Stimulated activated effector memory CD8-positive, alpha-beta T cell treated with anti-CD3 and anti-CD28 coated beads, Interleukin-12 subunit alpha, Interleukin-12 subunit beta, amount 100 ng/mL, for 72 hours (primary cell): ENCODE results near the gene DAPK2.
"Not testable (repeated sequence)": the region's sequence is repeated elsewhere in the genome, so short reads cannot be mapped to it uniquely, and the experiment has no call there.

Experiments
- ATAC-seq: fragments of 150-1000 bp; cut with Tn5 transposase; 2 replicates; pipeline ENCODE4 v1.10.0; 2021
- DNase-seq, 2 donors: peaks; one replicate each; pipeline ENCODE4 v3.0.0; 2021 to 2022; ENCODE audit warnings: low spot score in 2 of 2
- H3K27ac Mint-ChIP-seq: one replicate; pipeline ENCODE4 v1.8.0; 2022; ENCODE audit warnings: mild to moderate bottlenecking, mixed read lengths
- H3K36me3 Mint-ChIP-seq: one replicate; pipeline ENCODE4 v1.8.0; 2022; ENCODE audit warnings: mild to moderate bottlenecking, mixed read lengths
- H3K4me1 Mint-ChIP-seq: one replicate; pipeline ENCODE4 v1.8.0; 2022; ENCODE audit warnings: mixed read lengths
- H3K4me3 Mint-ChIP-seq: one replicate; pipeline ENCODE4 v1.8.0; 2022; ENCODE audit warnings: mild to moderate bottlenecking, mixed read lengths
- H3K9me3 Mint-ChIP-seq: one replicate; pipeline ENCODE4 v1.8.0; 2022; ENCODE audit warnings: mixed read lengths

DAPK2 gene

DNA sequence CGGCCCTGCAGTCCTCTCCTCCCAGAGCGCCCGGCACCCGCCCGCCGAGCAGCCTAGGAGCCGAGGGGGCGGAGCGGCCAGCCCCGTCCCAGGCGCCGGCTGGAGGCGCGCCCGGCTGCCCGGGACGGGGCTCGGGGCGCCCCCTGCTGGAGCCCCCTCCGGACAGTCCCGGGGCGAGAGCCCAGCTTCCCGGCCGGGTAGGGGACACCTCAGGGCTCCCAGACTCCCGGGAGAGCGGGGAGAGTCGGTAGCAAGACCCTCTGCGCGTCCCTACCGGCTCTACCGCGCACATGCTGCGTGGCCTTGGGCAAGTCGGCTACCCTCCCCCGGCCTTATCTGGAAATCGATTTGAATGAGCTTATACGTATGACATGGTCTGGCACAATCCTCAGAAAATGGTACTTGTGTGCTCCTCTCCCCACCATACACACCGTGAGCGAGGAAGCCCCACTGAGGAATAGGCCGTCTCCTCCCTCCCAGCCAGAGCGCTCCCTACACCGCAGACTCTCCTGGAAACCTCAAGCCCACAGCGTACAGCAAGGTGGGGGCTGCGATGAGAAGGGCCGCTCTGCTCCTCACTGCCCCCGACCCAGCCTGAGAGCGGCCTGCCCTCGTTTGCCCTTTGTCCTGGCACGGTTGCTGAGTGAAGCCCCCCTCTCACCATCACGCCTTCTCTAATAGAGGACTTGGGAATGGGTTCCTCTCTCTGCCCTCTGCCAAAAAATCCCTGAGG, at the start of gene DAPK2:
DAPK2 (minus strand) TSS at position 65 of the 733 bp plus-strand sequence. CDS start 6,224 bp downstream, outside the sequence.
- peak within 1 kb of the TSS; percentile 21 for H3K27ac Mint-ChIP-seq
- H3K9me3 Mint-ChIP-seq = no peaks in the 10 kb centered on the region
- DNase-seq = peak; percentile 77 to 83
- H3K4me1 Mint-ChIP-seq = peaks cover 19% of the 10 kb centered on the region
- peak within 1 kb of the TSS; percentile 64 for H3K4me3 Mint-ChIP-seq
- H3K36me3 Mint-ChIP-seq = no peaks in the 10 kb centered on the region
- peak; percentile 92 for ATAC-seq

DNA sequence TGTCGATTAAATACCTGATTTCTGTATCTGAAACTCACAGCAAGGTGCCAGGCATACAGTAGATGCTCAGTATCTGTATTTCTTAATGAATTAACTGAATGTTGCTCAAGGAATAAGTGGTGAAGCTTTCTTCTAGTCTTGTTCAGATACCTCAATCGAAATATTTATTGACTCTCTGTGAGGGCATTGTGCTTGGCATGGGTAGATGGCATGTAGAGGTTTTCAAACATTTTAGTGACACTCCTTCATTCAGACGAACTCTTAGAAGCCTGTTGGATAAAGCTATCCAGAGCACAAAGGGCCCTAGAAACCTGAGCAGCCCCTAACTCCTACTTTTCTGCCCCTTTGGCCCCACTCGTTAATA, 49.1 kb upstream of the DAPK2 start:
- peak overlapping the region; percentile 99 for H3K4me3 Mint-ChIP-seq
- ATAC-seq (no peak), DNase-seq (no peak)
- H3K27ac Mint-ChIP-seq = peak overlapping the region; percentile 97
- H3K4me1 Mint-ChIP-seq = peaks cover 80% of the 10 kb centered on the region
- H3K9me3 Mint-ChIP-seq = no peaks in the 10 kb centered on the region
- H3K36me3 Mint-ChIP-seq = peaks cover 14% of the 10 kb centered on the region

DNA sequence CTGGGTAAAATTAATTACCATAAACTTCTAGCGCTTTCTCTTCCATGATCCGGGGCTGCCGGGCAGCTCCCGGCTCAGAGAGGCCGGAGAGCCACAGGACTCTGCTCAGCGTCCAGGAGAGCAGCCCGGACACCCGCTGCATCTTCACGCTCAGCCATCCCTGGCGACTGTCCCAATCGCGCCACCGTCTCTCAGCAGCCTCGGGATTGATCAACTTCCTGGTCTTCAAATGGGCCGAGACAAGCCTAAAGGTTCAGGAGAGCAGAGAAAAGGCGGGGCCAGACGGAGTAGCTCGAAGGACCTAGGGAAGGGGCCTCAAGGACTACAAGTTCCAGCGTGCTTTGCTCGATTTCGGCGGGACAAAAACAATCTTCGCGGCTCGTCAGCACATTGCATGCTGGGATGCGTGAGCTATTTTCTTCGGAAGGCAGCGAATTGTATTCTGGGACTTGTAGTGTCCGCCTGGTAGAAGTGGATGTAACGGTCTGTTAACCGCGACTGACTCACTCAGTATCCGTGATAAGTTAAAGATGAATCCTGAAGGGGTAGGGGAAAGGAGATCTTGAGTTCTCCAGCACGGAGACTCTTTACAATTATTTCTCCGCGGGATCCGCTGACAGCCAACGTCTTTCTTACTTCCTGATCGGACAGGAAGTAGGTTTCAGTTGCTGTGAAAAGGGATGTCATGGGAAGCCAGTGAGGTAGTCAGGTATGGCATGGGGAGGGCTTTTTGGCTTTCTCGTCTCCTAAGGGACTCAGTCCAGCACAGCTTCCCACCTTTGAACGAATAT, 47.5 kb upstream of the DAPK2 start, which contains the start of gene CIAO2A:
CIAO2A (minus strand) TSS at position 212 of the 791 bp plus-strand sequence; CDS start at position 142, 70 bp downstream.
- peaks cover 26% of the 10 kb centered on the region for H3K36me3 Mint-ChIP-seq
- DNase-seq (peak; percentile 69 to 94), ATAC-seq (peak; percentile 89)
- H3K4me1 Mint-ChIP-seq = peaks cover 80% of the 10 kb centered on the region
- H3K4me3 Mint-ChIP-seq = peak within 1 kb of the TSS; percentile 99
- H3K27ac Mint-ChIP-seq = peak within 1 kb of the TSS; percentile 99
- no peaks in the 10 kb centered on the region for H3K9me3 Mint-ChIP-seq

DNA sequence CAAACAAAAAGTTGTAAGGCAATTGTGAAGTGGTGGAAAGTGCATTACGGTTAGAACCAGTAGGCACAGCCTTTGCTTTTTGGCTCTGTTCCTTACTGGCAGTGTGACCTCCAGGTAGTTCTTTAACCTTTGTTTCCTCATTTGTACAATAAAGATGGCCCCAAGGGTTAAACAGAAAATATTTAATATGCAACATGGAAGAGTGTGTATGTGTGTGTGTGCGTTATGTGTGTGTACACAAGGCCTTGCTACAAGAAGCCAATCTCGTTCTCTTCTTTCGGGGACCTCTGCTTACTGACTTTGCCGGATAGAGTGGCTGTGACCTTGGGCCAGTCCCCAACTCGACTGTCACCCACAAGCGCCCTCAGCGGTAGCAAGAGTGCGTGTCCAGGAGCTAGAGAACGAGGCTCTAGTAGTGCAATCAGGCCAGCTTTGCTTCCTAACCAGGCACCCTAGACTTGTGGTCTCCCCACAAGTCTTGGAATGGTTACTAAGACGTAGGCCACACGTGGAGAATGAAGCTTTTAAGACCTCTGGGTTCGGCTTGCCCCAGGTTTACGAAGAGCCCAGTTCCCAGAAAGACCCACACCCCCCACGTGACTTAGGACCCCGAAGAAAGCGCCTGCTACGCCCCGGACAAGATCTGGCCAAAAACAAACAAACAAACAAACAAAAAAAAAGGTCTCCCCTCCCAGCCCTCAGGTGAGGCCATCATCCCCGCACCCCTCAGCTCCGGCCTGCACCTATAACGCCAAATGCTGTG, 46.8 kb upstream of the DAPK2 start:
- Mint-ChIP-seq H3K4me1 (peaks cover 77% of the 10 kb centered on the region), H3K4me3 (peak overlapping the region; percentile 99), H3K27ac (peak overlapping the region; percentile 99), H3K9me3 (no peaks in the 10 kb centered on the region), H3K36me3 (peaks cover 34% of the 10 kb centered on the region)
- DNase-seq (peak; percentile 20 to 77), ATAC-seq (peak; percentile 31)

DNA sequence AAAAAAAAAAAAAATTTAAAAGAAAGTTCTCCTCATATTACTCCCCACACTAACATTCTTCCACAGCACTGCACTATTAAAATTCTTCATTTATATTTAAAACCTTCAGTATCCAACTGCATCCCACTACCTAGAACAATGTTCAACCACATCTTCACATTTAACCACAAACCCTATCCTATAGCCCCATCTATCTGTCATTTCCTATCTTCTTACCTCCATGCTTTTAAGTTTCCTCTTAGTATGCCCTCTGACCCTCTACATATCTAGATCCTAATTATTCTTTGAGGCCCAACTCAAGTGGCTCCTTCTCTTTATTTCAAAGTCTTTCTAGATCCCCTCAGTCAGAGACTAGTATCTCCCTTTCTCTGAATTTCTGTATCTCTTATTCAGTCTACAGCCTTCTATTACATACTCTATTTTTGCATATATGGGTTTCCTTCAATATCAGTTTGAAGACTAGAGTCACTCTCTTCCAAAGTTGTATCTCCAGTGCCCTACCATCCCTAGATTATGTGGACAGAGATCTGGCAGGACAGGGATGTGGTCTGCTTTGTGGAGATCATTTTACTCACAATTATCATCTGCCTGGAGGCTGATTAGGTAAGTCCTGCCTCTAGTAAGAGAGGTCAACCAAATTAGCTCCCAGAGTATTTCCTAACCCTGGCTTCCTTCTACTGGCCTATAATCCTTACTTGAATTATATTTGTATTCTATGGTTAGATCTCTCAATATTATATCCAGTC, 46.0 kb upstream of the DAPK2 start:
- H3K4me3 Mint-ChIP-seq = peak overlapping the region; percentile 99
- no peak for ATAC-seq
- H3K27ac Mint-ChIP-seq = peak overlapping the region; percentile 99
- no peaks in the 10 kb centered on the region for H3K9me3 Mint-ChIP-seq
- H3K36me3 Mint-ChIP-seq = peaks cover 42% of the 10 kb centered on the region
- H3K4me1 Mint-ChIP-seq = peaks cover 69% of the 10 kb centered on the region
- DNase-seq = no peak

DNA sequence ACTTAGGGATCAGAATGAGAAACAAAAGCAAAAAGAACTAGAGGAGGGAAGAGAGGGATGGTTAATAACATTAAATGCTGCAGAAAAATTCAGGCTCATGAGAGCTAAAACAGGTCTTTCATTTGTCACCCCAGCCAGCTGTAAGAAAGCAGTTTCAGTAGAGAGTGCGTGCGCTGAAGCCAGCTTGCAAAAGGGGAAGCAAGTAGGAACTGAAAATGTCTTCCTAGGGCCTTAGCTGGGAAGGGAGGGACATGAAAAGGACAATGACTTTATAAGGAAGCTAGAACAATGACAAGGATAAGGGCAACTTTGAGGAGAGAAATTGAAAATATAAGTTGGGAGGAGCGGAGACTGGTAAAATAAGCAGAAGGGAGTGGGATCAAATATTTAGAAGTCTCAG, 44.2 kb upstream of the DAPK2 start:
- DNase-seq (no peak), ATAC-seq (no peak)
- H3K36me3 Mint-ChIP-seq = peaks cover 54% of the 10 kb centered on the region
- H3K9me3 Mint-ChIP-seq = no peaks in the 10 kb centered on the region
- peaks cover 55% of the 10 kb centered on the region for H3K4me1 Mint-ChIP-seq
- no peak overlapping the region for H3K27ac Mint-ChIP-seq
- H3K4me3 Mint-ChIP-seq = no peak overlapping the region

DNA sequence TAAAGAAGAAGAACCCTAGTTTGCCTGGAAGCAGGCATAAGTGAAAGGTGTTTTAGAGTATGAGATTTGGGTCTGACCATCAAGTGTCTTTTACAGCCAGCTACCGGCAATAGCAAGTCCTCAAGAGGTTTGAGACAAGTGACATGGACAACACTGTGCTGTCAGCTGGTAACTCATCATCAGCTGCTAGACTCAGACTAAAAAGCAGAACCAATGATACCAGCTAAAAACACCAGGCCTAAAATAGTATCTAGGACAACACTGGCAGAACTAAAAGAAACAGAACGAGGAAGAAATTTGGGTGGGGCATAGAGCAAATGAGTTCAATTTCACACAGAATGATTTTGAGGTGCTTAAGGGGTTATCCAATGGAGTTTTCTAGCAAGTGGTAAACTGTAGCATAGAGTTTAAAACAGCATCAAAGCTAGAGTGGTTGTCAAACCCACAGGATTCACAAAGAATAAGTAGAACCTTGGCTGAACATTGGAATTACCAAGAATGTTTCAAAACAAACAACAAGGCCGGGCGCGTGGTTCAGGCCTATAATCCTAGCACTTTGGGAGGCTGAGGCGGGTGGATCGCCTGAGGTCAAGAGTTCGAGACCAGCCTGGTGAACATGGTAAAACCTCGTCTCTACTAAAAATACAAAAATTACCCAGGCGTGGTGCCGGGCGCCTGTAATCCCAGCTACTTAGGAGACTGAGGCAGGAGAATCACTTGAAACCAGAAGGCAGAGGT, 43.4 kb upstream of the DAPK2 start:
- Mint-ChIP-seq H3K27ac (no peak overlapping the region), H3K4me1 (peaks cover 47% of the 10 kb centered on the region), H3K9me3 (no peaks in the 10 kb centered on the region), H3K4me3 (no peak overlapping the region), H3K36me3 (peaks cover 61% of the 10 kb centered on the region)
- ATAC-seq = no peak
- DNase-seq = no peak

DNA sequence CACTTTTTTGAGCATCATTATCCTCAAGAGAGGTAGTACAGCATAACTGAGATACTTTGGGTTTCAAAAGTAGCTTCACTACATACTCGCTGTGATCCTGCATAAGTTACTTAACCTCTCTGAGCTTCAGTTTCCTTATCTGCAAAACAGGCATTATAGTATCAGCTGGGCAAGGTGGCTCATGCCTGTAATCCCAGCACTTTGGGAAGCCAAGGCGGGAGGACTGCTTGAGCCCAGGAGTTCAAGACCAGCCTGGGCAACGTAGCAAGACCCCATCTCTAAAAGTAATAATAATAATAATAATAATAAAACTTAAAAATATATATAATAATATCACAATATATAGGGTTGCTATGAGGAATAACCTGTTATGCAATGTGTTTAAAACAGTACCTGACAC, 36.5 kb upstream of the DAPK2 start:
- no peaks in the 10 kb centered on the region for H3K9me3 Mint-ChIP-seq
- H3K4me1 Mint-ChIP-seq = peaks cover under 1% of the 10 kb centered on the region

DNA sequence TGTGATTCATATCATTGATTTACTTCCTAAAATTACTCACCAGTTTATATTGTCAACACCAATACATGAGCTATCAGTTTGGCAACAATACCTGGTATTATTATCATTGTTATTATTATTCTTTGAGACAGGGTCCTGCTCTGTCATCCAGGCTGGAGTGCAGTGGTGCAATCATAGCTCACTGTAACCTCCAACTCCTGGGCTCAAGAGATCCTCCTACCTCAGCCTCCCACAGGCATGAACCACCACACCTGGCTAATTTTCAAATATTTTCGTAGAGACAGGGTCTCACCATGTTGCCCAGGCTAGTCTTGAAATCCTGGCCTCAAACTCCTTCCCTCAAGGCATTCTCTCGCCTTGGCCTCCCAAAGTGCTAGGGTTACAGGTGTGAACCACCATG, 27.2 kb upstream of the DAPK2 start:
- ATAC-seq, H3K4me3 Mint-ChIP-seq, DNase-seq, H3K27ac Mint-ChIP-seq, H3K4me1 Mint-ChIP-seq, H3K9me3 Mint-ChIP-seq: not testable (repeated sequence)
- H3K36me3 Mint-ChIP-seq = peaks cover 60% of the 10 kb centered on the region

More for the DNA sequence above, 36.5 kb upstream of the DAPK2 start:
- DNase-seq (no peak), ATAC-seq (no peak)
- Mint-ChIP-seq H3K36me3 (peaks cover 76% of the 10 kb centered on the region), H3K27ac (no peak overlapping the region), H3K4me3 (no peak overlapping the region)

DNA sequence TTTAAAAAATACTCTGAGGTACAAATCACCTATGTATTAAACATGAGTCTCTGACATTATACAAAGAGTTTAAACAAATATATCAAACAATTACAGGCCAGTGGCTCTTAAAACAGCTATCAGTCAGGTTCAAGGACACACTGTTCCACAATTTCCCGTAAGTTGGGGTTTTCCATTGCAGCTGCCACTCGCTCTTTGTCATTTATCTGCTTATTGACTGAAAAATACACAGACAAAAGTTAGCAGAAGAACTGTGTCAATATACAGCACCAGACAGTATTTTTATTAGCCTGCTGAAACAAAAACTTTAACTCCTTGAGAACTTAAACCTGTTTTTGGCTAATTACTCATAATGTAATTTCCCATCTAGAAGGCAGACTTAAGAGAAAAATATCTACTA, 26.5 kb upstream of the DAPK2 start:
- no peak overlapping the region for H3K4me3 Mint-ChIP-seq
- no peak for DNase-seq
- H3K36me3 Mint-ChIP-seq = peaks cover 53% of the 10 kb centered on the region
- peaks cover 11% of the 10 kb centered on the region for H3K4me1 Mint-ChIP-seq
- no peaks in the 10 kb centered on the region for H3K9me3 Mint-ChIP-seq
- ATAC-seq = no peak
- no peak overlapping the region for H3K27ac Mint-ChIP-seq

DNA sequence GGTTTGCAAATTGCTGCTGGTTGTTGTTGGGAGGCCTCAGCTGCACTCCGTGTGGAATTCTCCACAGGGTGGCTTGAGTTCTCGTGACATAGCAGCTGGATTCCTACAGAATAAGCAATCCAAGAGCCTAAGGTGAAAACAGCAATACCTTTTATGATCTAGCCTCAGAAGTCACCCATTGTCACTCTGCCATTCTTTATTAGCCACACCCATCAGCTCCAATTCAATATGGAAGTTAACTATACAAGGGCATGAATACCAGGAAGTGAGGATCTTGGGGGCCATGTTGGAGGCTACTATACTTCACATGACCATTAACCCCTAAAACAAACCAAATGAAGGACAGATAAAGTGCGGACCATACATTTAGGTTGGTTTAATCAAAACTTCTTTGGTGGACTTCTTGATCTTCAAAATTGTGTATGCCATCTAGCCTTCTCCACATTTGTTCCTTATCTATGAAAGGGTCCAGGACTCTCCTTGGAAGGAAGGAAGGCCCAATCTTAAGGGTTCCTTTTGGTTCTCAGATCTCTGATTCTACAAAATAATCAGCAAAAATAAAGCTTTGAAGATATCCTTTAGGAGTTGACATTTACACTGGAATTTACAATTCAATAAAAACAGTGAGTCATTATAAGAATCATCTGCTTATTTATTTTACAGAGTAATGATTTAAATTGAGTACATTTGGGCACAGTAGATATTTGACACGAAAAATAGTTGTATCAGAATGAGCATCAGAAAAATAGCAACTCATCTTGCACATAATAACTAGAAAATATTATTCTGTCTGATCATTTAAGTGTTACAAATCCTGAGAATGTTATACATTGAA, 25.9 kb upstream of the DAPK2 start:
- H3K27ac Mint-ChIP-seq = no peak overlapping the region
- H3K4me3 Mint-ChIP-seq = no peak overlapping the region

DNA sequence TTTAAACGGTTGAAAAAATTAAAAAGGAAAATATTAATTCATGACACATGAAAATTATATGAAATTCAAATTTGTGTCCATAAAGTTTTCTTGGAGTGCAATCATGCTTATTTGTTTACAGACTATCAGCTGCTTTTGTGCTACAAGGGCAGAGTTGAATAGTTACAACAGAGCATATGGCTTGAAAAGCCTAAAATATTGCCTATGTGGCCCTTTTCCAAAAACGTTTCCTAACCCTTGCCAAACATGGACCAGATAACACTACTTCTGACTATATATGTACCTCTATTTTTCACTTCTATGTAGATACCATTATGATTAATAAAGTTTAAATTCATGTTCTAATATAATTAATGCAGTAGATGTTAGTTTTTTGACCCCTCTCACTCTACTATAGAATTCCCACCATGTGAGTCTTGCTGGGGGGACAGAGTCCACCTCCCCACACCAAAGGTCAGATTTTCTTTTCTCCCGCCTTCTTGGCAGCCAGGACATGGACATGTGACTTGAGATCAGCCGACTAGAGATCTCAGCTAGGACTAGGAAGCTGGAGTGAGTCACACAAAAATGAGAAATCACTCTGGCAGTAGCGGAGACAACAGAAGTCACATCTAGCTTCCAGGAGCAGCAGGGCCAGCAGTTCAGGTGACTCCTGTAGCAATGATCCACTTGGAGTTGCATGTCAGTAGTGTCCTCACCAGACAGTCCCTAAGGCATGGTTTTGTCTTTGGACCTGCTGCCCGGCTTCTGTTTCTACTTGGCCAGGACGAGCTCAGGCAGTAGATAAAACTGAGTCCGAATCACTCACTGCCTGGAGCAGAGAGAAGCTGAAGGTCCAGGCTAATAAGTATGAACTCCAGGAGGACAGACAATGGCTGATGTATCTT, 24.9 kb upstream of the DAPK2 start:
- peaks cover 10% of the 10 kb centered on the region for H3K4me1 Mint-ChIP-seq
- H3K36me3 Mint-ChIP-seq = peaks cover 43% of the 10 kb centered on the region
- no peak for DNase-seq
- H3K9me3 Mint-ChIP-seq = no peaks in the 10 kb centered on the region
- no peak for ATAC-seq
- no peak overlapping the region for H3K27ac Mint-ChIP-seq
- H3K4me3 Mint-ChIP-seq = no peak overlapping the region

More for the DNA sequence above, 25.9 kb upstream of the DAPK2 start:
- ATAC-seq (no peak), DNase-seq (no peak)
- Mint-ChIP-seq H3K9me3 (no peaks in the 10 kb centered on the region), H3K36me3 (peaks cover 47% of the 10 kb centered on the region), H3K4me1 (peaks cover 10% of the 10 kb centered on the region)

DNA sequence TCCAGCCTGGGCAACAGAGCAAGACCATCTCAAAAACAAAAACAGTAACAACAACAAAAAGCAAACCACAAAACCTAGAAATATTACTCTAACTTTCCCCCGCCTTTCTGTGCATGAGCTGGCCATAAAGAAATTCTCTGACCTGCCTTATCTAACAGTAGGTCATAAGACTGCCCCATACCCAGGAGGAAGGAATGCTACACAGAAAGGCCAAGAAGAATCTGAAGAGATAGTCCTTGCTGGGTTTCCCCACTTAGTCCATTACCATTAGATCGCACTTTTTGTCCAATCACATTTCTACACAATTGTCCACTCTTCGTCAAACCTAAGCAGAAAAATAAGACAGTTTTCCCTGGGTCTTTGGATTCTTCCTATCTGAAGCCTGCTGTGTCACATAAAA, 23.8 kb upstream of the DAPK2 start:
- H3K36me3 Mint-ChIP-seq = peaks cover 32% of the 10 kb centered on the region
- no peaks in the 10 kb centered on the region for H3K9me3 Mint-ChIP-seq
- peaks cover 10% of the 10 kb centered on the region for H3K4me1 Mint-ChIP-seq
- no peak for ATAC-seq
- no peak for DNase-seq
- H3K27ac Mint-ChIP-seq = no peak overlapping the region
- H3K4me3 Mint-ChIP-seq = no peak overlapping the region
